ENCODE results near the gene KIF1A. TPM values are rescaled to one million over a fixed set of nuclear protein-coding genes. Genes with fewer than 3 reads are reported as not detected.

Gene KIF1A
- total RNA-seq, 6 experiments from 2014 or later, result not detected

DNA sequence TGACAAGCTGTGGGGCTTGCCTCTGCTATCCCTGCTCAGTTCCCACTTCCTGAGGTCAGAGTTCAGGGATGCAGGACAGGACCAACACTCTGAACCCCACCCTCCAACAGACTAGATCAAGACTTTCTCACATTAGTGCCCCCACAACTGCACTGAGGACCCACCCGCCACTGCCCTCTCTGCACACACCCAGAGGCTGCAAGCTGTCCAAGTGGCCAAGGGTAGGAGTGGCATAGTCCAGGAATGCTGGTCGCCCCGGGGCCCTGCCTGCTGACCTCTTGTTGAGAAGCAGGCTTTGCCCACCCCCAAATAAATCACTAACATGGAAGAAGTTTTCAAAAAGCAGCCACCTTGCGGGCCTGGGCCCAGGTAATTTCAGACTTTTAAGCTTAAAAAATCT, 5.5 kb upstream of the KIF1A start:
- no peaks in the 10 kb centered on the region for H3K4me1 Mint-ChIP-seq (ENCODE audit: low read depth)
- peaks cover 9% of the 10 kb centered on the region for H3K36me3 Mint-ChIP-seq (ENCODE audit: low read depth)
- no peak for DNase-seq
- peaks cover 11% of the 10 kb centered on the region for H3K9me3 Mint-ChIP-seq
- TF ChIP-seq, protein P1, sequence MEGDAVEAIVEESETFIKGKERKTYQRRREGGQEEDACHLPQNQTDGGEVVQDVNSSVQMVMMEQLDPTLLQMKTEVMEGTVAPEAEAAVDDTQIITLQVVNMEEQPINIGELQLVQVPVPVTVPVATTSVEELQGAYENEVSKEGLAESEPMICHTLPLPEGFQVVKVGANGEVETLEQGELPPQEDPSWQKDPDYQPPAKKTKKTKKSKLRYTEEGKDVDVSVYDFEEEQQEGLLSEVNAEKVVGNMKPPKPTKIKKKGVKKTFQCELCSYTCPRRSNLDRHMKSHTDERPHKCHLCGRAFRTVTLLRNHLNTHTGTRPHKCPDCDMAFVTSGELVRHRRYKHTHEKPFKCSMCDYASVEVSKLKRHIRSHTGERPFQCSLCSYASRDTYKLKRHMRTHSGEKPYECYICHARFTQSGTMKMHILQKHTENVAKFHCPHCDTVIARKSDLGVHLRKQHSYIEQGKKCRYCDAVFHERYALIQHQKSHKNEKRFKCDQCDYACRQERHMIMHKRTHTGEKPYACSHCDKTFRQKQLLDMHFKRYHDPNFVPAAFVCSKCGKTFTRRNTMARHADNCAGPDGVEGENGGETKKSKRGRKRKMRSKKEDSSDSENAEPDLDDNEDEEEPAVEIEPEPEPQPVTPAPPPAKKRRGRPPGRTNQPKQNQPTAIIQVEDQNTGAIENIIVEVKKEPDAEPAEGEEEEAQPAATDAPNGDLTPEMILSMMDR (IDR thresholded peaks at IDR 0.05), result no peak
- H3K4me3 Mint-ChIP-seq, result no peak overlapping the region
- no peak overlapping the region for H3K27ac Mint-ChIP-seq
- H3K27me3 Mint-ChIP-seq (ENCODE audit: insufficient read depth), result peaks cover 66% of the 10 kb centered on the region

- H3K27ac Mint-ChIP-seq, result no peak overlapping the region
- peaks cover 9% of the 10 kb centered on the region for H3K36me3 Mint-ChIP-seq (ENCODE audit: low read depth)
- no peaks in the 10 kb centered on the region for H3K4me1 Mint-ChIP-seq (ENCODE audit: low read depth)
- H3K9me3 Mint-ChIP-seq, result peaks cover 11% of the 10 kb centered on the region
- TF ChIP-seq, protein P1 (IDR thresholded peaks at IDR 0.05), result no peak
- no peak for DNase-seq
- no peak overlapping the region for H3K4me3 Mint-ChIP-seq
- peaks cover 55% of the 10 kb centered on the region for H3K27me3 Mint-ChIP-seq (ENCODE audit: insufficient read depth)
Measured at GRCh38 chr2:240823449-240824336, 3.7 kb upstream of the KIF1A start.

- DNase-seq, result no peak
- TF ChIP-seq, protein P1 (IDR thresholded peaks at IDR 0.05), result no peak
- Mint-ChIP-seq H3K9me3 (peaks cover 11% of the 10 kb centered on the region), H3K27me3 (ENCODE audit: insufficient read depth) (peaks cover 51% of the 10 kb centered on the region), H3K36me3 (ENCODE audit: low read depth) (peaks cover 9% of the 10 kb centered on the region), H3K4me3 (no peak overlapping the region), H3K27ac (no peak overlapping the region), H3K4me1 (ENCODE audit: low read depth) (no peaks in the 10 kb centered on the region)
Measured at GRCh38 chr2:240822280-240822847, 2.3 kb upstream of the KIF1A start.

GRCh38 chr2:240821429-240821778, 1.4 kb upstream of the KIF1A start:
- peaks cover 42% of the 10 kb centered on the region for H3K27me3 Mint-ChIP-seq (ENCODE audit: insufficient read depth)
- no peaks in the 10 kb centered on the region for H3K4me1 Mint-ChIP-seq (ENCODE audit: low read depth)
- H3K36me3 Mint-ChIP-seq (ENCODE audit: low read depth), result peaks cover 9% of the 10 kb centered on the region
- no peak overlapping the region for H3K27ac Mint-ChIP-seq
- DNase-seq, result no peak
- H3K4me3 Mint-ChIP-seq, result no peak overlapping the region
- TF ChIP-seq, protein P1 (IDR thresholded peaks at IDR 0.05), result no peak
- peaks cover 11% of the 10 kb centered on the region for H3K9me3 Mint-ChIP-seq

DNA sequence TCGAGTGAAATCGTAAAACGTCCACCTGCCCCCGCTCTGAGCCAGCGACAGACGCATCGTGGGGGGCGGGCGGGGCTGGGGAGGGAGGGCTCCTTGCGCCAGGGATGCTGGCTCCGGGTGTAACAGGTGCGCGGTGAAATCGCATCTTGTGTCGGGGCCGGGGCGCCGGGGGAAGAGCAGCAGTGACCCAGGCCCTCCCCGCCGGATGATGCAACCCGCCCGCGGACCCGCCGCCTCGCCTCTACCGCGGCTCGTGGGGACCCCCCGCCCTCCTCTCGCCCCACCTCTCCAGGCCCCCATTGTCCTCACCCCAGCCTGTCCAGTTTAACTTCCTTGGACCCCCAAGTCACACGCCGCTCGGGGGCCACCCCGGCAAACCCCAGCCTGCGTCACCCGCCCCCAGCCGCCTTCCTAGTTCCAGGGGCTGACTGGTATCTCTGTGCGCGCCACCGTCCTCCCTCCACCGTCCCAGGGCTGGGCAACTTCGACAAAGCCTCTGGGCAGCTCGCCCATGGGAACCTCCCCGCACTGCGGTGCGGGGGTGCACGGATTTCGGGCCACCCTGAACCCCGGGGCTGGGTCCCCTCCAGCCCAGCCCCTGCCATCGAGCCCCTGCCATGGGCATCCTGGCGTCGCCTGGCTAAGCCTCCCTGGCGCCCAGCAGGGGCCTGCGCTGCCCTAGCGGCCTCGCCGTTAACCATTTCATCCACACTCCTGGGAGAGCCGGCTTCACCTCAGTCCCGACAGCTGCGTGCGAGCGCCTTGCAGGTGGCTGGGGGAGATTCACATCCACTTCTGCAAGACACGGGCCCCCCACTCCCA, 799 bp upstream of the KIF1A start:
- H3K36me3 Mint-ChIP-seq (ENCODE audit: low read depth), result peaks cover 9% of the 10 kb centered on the region
- no peak overlapping the region for H3K27ac Mint-ChIP-seq
- no peak for DNase-seq
- H3K4me1 Mint-ChIP-seq (ENCODE audit: low read depth), result no peaks in the 10 kb centered on the region
- peaks cover 36% of the 10 kb centered on the region for H3K27me3 Mint-ChIP-seq (ENCODE audit: insufficient read depth)
- H3K9me3 Mint-ChIP-seq, result peaks cover 11% of the 10 kb centered on the region
- no peak overlapping the region for H3K4me3 Mint-ChIP-seq
- TF ChIP-seq, protein P1 (IDR thresholded peaks at IDR 0.05), result no peak
